GM15510 (cell line): Measurements from ENCODE around the gene OR1N2.
"Not testable (repeated sequence)": the region's sequence is repeated elsewhere in the genome, so short reads cannot be mapped to it uniquely, and the experiment has no call there.

ENCODE experiments used
- POLR2A ChIP-seq: IDR thresholded peaks from 3 replicates; pipeline ENCODE4 v1.6.1; 2011; ENCODE audit warnings: borderline replicate concordance; ENCODE audit not compliant: insufficient read length; ENCODE audit errors: extremely low read depth

OR1N2 gene

DNA sequence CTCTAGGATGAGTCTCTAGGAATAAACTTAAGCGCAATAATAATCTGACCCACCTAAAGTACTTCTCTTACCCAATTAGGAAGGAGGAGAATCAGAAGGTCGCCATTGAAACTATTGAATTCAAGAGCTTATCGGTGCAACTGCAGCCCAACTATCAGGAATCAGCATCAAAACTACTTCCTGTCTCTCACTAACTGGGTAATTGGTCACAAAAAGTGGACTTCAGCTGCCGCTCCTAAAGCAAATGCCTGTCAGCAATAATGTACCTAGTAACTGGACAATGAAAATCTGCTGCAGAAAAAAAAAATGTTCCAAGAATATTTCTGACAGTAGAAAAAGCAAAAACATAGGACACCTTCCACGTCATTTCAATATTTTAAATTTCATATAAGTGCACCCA, 27.0 kb downstream of the OR1N2 start:
- no peak for TF ChIP-seq POLR2A

- TF ChIP-seq POLR2A, result no peak
These were observed 27.4 kb downstream of the OR1N2 start for GRCh38 chr9:122580360-122580759.

GRCh38 chr9:122583284-122583683, 30.4 kb downstream of the OR1N2 start, which contains the start of gene OR1L8:
TSS of gene OR1L8 (minus strand) at chr9:122583384. CDS start at chr9:122568477, 14,907 bp downstream.
- TF ChIP-seq POLR2A, result not testable (repeated sequence)
